ENCODE results near the gene RDH12.

RDH12 gene

GRCh38 chr14:67746927-67747326 is 45.2 kb downstream of the RDH12 start:
- in situ Hi-C loops (cut with MboI; ENCODE audit: low sequenced_read_pairs) = no loop called here

DNA sequence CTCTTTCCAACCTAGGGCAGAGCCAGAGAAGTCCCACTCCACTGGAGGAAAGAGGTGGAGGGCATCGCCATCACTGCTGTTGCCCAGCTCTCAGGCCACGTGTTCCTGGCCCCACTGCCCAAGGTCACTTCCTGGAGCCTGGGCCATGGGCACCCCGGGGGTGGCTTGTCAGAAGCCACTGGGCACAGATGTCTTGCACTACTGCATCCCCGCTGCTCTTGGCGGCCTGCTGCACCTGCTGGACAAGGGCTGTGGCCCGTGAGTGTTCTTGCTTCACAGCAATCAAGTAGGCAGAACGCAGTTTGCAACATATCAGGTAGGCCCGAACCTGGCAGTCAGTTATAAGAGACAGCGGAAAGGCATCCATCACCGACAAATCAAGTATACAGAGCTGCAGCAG is 46.6 kb downstream of the RDH12 start:
- in situ Hi-C loops (cut with MboI; ENCODE audit: low sequenced_read_pairs) = no loop called here

DNA sequence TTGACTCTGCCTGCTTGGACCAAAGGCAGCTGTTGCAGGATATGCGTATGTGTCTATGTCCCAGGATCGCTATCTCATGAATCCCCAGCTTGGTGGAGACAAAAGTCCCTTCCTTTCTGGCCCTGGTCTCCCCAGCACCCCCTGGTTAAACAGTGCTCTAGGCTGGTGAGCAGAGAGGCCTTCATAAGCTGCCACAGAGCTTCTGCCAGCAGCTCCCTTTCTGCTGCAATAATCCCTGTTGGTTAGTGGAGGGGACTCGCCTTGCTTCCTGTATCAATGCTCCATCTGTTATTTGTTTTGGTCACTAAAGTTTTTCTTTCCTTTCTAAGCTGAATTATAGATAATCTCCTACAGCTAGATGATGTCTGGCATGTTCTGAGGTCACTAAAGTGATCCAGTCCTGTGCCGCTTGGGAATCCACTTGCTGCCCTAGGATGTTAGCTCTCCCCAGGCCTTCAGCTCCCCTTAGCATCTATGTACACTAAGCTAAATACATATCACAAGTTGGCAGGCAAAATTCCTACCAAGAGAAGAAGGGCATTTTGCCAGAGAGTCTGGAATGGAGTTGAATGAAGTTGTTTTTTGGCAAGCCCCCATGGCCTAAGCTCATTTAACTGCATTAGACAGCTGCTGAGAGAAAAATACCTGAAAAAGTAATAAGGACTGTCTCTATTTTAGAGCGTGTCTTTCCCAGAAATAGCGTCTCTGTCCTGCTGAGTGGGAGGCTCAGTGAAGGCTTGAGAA is 47.8 kb downstream of the RDH12 start:
- in situ Hi-C loops (cut with MboI; ENCODE audit: low sequenced_read_pairs) = no loop called here

GRCh38 chr14:67756496-67756895 is 54.8 kb downstream of the RDH12 start:
- in situ Hi-C loops (cut with MboI; ENCODE audit: low sequenced_read_pairs) = no loop called here

DNA sequence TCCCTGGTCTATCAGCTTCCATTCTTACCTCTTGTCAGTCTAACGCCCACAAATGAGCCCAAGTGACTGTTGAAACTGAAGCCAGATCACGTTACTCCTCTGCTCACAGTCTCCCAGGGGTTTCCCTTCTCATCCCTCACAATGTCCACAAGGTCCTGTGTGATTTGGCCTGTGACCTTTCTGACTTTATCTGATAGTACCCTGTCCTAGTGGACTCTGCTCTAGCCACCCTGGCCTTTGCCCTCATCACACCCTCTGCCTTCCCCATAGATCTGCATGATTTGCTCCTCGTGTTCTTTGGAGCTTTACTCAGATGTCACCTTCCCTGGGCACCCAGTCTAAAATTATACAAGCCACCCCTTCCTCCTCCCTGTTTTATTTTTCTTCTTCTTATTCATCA is 55.5 kb downstream of the RDH12 start:
- in situ Hi-C loops (cut with MboI; ENCODE audit: low sequenced_read_pairs) = no loop called here

GRCh38 chr14:67759916-67760315 is 58.2 kb downstream of the RDH12 start:
- in situ Hi-C loops (cut with MboI; ENCODE audit: low sequenced_read_pairs) = no loop called here

- in situ Hi-C loops (cut with MboI; ENCODE audit: low sequenced_read_pairs) = no loop called here
Measured at GRCh38 chr14:67762051-67762450, 60.4 kb downstream of the RDH12 start.

DNA sequence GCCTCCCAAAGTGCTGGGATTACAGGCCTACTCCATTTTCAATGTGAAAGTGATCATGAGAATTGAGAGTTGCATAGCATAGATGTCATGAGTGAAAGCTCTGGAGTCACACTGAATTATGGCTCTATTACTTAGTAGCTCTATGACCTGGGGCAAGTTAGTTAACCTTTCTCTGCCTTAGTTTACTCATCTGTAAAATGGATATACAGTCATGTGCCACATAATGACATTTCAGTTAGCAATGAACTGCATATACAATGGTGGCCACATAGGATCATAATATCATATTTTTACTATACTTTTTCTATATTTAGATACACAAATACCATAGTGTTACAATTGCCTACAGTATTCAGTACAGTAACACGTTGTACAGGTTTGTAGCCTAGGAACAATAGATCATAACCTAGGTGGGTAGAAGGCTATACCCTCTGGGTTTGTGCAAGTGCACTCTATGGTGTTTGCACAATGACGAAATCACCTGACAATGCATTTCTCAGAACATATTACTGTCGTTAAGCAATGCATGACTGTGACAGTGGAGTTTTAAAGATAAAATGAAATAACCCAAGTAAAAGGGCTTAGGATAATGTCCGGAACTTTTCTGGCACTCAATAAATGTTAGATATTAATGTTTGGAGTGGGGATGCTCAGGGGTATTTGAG is 61.6 kb downstream of the RDH12 start:
- in situ Hi-C loops (cut with MboI; ENCODE audit: low sequenced_read_pairs) = no loop called here

DNA sequence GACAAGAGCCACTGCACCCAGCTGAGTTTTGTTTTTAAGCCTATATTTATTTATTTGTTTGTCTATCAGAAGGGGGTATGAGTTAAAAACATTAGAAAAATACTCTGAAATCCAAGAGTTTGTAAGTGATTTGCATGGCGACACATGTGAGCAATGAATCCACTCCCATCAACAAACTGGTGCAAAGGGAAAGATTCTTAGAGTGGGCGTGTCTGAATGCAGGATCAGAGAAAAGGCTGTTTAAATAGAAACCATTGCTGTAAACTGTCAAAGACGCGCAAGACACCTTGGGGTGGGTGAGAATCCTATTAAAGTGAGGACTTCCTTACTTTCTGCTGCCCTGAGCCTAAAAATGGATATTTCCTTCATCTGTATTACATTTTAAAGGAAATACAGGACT is 62.8 kb downstream of the RDH12 start:
- in situ Hi-C loops (cut with MboI; ENCODE audit: low sequenced_read_pairs) = no loop called here

GRCh38 chr14:67765192-67765834 is 63.6 kb downstream of the RDH12 start:
- in situ Hi-C loops (cut with MboI; ENCODE audit: low sequenced_read_pairs) = no loop called here

GRCh38 chr14:67766035-67766680 is 64.5 kb downstream of the RDH12 start:
- in situ Hi-C loops (cut with MboI; ENCODE audit: low sequenced_read_pairs) = no loop called here

DNA sequence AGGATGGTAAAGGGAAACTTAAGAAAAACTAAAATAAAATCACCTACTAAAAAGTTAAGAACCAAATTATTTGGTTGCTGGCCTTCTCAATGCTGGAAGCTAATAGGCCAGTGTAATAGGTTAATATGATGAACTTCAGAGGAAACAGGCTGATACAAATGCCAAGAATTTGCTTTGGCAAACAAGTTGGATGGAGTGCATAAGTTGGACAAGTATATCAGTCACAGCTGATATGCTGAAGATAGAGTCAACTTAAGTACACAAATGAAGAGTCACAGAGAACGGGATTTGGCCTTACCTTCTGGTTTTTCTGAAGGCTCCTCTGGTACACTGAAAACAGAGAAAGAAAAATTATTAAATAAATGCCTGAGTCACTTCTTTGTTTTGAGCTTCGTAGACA is 66.5 kb downstream of the RDH12 start:
- in situ Hi-C loops (cut with MboI; ENCODE audit: low sequenced_read_pairs) = no loop called here

DNA sequence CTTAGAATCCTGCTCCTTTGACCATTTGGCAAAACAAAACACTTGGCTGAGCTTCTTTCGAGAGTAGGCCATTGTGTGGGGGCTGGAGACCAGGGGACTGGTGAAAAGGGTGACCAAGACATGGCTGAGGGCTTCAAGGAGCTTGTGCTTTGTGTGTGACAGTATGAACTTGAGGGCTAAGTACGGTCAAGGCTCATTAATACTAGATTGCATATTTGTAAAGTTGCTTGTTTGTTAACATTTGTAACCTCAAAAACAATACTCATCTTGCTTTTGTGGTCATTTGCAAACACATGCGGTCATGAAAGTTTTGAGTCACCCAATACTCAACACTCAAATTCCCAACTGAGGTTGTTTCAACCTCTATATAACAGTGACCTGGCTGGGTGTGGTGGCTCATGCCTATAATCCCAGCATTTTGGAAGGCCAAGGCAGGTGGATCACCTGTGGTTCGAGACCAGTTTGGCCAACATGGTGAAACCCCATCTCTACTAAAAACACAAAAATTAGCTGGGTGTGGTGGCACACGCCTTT is 72.2 kb downstream of the RDH12 start:
- in situ Hi-C loops (cut with MboI; ENCODE audit: low sequenced_read_pairs) = no loop called here

DNA sequence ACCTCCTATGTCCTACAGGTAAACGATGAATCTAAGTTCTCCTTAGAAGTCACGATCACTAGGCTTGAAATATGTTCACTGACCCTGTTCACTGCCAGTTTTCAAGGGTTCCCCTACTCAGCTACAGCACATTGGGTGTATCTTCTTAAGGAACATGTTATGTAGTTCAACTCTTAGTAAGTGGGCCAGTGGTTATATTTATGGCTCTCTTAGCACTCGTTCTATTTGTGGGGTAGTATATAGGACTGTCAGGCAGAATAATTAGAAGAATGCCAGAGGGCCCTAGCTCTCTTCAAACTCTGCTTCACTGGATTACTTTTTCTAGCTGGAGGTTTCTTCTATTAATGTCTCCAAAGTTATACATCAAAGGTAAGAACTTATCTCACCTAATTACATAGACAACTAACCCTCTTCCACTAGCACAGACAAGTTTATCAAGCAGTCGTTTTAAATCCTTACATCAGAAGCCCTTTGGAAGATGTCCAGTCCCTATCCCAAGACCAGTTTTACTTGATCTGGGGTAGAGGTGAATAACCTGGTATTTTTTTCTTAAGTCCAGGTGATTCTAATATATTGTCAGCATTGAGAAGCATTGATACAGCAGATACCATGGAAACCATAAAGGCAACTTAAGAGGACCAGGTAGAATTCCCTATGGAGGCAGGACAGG is 75.1 kb downstream of the RDH12 start:
- in situ Hi-C loops (cut with MboI; ENCODE audit: low sequenced_read_pairs) = no loop called here

DNA sequence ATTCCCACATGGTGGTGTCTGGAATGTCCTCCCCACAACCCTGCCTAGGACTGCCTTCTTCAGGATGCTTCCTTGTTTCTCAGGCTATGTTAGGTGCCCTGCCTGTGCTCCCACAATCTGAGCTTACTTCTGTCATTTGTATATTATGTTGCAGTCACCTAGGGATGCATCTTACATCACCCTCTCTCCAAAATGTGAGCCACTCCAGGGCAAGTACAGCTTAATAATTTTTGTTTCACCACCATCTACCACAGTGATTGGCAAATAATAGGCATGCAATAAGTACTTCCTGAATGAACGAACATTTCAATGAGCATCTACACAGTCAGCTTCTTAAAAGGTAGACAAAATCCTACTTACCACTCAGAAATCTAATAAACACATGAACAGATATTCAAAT is 77.1 kb downstream of the RDH12 start:
- in situ Hi-C loops (cut with MboI; ENCODE audit: low sequenced_read_pairs) = no loop called here

DNA sequence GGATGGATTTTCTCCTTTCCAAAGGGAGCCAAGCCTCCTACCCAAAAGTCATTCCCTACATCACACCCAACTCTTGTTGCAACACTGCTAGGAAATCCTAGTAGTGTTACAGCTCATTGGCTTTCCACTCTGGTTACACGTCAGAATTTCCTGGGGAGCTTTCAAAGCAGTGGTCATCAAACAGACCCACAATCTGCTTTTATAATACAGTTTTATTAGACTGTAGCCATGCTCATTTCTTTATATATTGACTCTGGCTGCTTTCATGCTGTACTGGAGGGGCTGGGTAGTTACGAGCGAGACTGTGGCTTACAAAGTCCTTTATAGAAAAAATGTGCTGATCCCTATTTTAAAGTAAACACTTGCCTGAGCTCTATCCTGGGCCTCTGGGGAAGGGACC is 80.4 kb downstream of the RDH12 start:
- in situ Hi-C loops (cut with MboI; ENCODE audit: low sequenced_read_pairs) = no loop called here
